Measurements from ENCODE around the gene GXYLT2. TPM values are rescaled to one million over a fixed set of nuclear protein-coding genes. Genes with fewer than 3 reads are reported as not detected.

GXYLT2 gene
- total RNA-seq, 1 donor: 0.27 TPM

- no peak for DNase-seq (ENCODE audit: low read depth in 2 of 3, low spot score in 2 of 3)
Observed at GRCh38 chr3:73004316-73004715, 116.5 kb downstream of the GXYLT2 start.

- no peak for DNase-seq (ENCODE audit: low read depth in 2 of 3, low spot score in 2 of 3)
Observed at GRCh38 chr3:73007992-73008712, 120.3 kb downstream of the GXYLT2 start.

- DNase-seq (ENCODE audit: low read depth in 2 of 3, low spot score in 2 of 3): no peak
Observed at GRCh38 chr3:73009008-73009407, 121.2 kb downstream of the GXYLT2 start.

- no peak for DNase-seq (ENCODE audit: low read depth in 2 of 3, low spot score in 2 of 3)
Observed at GRCh38 chr3:73009750-73010149, 121.9 kb downstream of the GXYLT2 start.

GRCh38 chr3:73010158-73010557 is 122.3 kb downstream of the GXYLT2 start:
- no peak for DNase-seq (ENCODE audit: low read depth in 2 of 3, low spot score in 2 of 3)

GRCh38 chr3:73018298-73018697 is 130.5 kb downstream of the GXYLT2 start:
- no peak for DNase-seq (ENCODE audit: low read depth in 2 of 3, low spot score in 2 of 3)

- DNase-seq (ENCODE audit: low read depth in 2 of 3, low spot score in 2 of 3): no peak
Observed at GRCh38 chr3:73018790-73019441, 131.1 kb downstream of the GXYLT2 start.

- DNase-seq (ENCODE audit: low read depth in 2 of 3, low spot score in 2 of 3): no peak
Observed at GRCh38 chr3:73021301-73021835, 133.5 kb downstream of the GXYLT2 start.

- no peak for DNase-seq (ENCODE audit: low read depth in 2 of 3, low spot score in 2 of 3)
Observed at GRCh38 chr3:73024836-73025235, 137.0 kb downstream of the GXYLT2 start.

GRCh38 chr3:73026111-73026759 is 138.4 kb downstream of the GXYLT2 start:
- DNase-seq (ENCODE audit: low read depth in 2 of 3, low spot score in 2 of 3): no peak

Small RNAs within 50 kb of the gene (small RNA-seq; reads per million reads assigned to genes)
- gene RF00017: not detected

Other genes with a start within 250 kb of the GXYLT2 start
- 12.7 TPM for gene SHQ1, start 39.6 kb upstream of the GXYLT2 start, total RNA-seq
- 11.6 TPM for gene PPP4R2, start 108.8 kb downstream of the GXYLT2 start, total RNA-seq
- gene EBLN2, start 173.6 kb downstream of the GXYLT2 start, total RNA-seq: 5.7 TPM